CD14-positive monocyte (primary cell): ENCODE data around the gene MSH4. TPM values are rescaled to one million over a fixed set of nuclear protein-coding genes. Genes with fewer than 3 reads are reported as not detected.

Experiments used
- DNase-seq, 3 donors: peaks; one replicate each; pipeline ENCODE4 v3.0.0-alpha.2; 2011 to 2022
- H2AFZ ChIP-seq: 2 replicates; pipeline ENCODE4 v1.6.0; 2012; ENCODE audit warnings: mild to moderate bottlenecking, low read depth, low read length, inconsistent platforms; ENCODE audit not compliant: insufficient read depth, poor library complexity, severe bottlenecking
- H3K27ac ChIP-seq, 2 donors: 1 replicate in 1 of 2; 2 replicates in 1 of 2; pipeline ENCODE4 v1.5.1; 2012 to 2013; ENCODE audit warnings: low read length in 2 of 2, control low read depth in 1 of 2, inconsistent platforms in 1 of 2, low read depth in 1 of 2, mild to moderate bottlenecking in 1 of 2
- H3K27me3 ChIP-seq, 2 donors: one replicate each; pipeline versions ENCODE4 v1.6.0 to v1.6.1; 2011 to 2013; ENCODE audit warnings: low read length in 2 of 2; ENCODE audit not compliant: control insufficient read depth in 2 of 2, insufficient read depth in 2 of 2
- H3K36me3 ChIP-seq, 2 donors: replicated peaks in 1 of 2; 1 replicate in 1 of 2; 2 replicates in 1 of 2; pipeline versions ENCODE4 v1.5.1 to v1.6.1; 2012 to 2013; ENCODE audit warnings: low read length in 2 of 2, control low read depth in 1 of 2, inconsistent platforms in 1 of 2, mild to moderate bottlenecking in 1 of 2; ENCODE audit not compliant: insufficient read depth in 2 of 2, control insufficient read depth in 1 of 2
- H3K4me1 ChIP-seq, 2 donors: 1 replicate in 1 of 2; 2 replicates in 1 of 2; pipeline versions ENCODE4 v1.5.1 to v1.6.1; 2012 to 2013; ENCODE audit warnings: low read length in 2 of 2, control low read depth in 1 of 2, inconsistent platforms in 1 of 2, mild to moderate bottlenecking in 1 of 2, moderate library complexity in 1 of 2; ENCODE audit not compliant: insufficient read depth in 2 of 2, control insufficient read depth in 1 of 2
- H3K4me2 ChIP-seq: replicated peaks from 2 replicates; pipeline ENCODE3; 2012; ENCODE audit warnings: low read length, moderate library complexity, mild to moderate bottlenecking; ENCODE audit not compliant: poor library complexity, severe bottlenecking; ENCODE audit errors: extremely low read depth
- H3K4me3 ChIP-seq, 3 experiments: fragments of 200-600 bp in 1 of 3; sonication (generic) in 1 of 3; replicated peaks in 1 of 3; 1 replicate in 2 of 3; 2 replicates in 1 of 3; pipeline ENCODE4 v1.5.1; 2011 to 2013; ENCODE audit warnings: low read length in 3 of 3, mild to moderate bottlenecking in 3 of 3, control low read depth in 2 of 3, low read depth in 2 of 3, inconsistent platforms in 1 of 3, moderate library complexity in 1 of 3
- H3K79me2 ChIP-seq: 2 replicates; pipeline ENCODE4 v1.6.0; 2012; ENCODE audit warnings: mild to moderate bottlenecking, control low read depth, inconsistent platforms, low read length, moderate library complexity; ENCODE audit not compliant: insufficient read depth
- H3K9ac ChIP-seq: 2 replicates; pipeline ENCODE4 v1.6.0; 2017; ENCODE audit warnings: low read length, mild to moderate bottlenecking; ENCODE audit not compliant: insufficient read depth, poor library complexity, severe bottlenecking
- H3K9me3 ChIP-seq, 2 donors: replicated peaks in 1 of 2; 1 replicate in 1 of 2; 2 replicates in 1 of 2; pipeline versions ENCODE4 v1.5.1 to v1.6.1; 2012 to 2013; ENCODE audit warnings: low read length in 2 of 2, control low read depth in 1 of 2; ENCODE audit not compliant: control insufficient read depth in 1 of 2, insufficient read depth in 1 of 2
- H4K20me1 ChIP-seq: 2 replicates; pipeline ENCODE4 v1.6.0; 2012; ENCODE audit warnings: mild to moderate bottlenecking, low read length, control low read depth, moderate library complexity; ENCODE audit not compliant: insufficient read depth
- H3K27ac Mint-ChIP-seq, 7 donors: one replicate each; pipeline ENCODE4 v1.8.0; 2020; ENCODE audit warnings: mild to moderate bottlenecking in 7 of 7, mixed read lengths in 7 of 7, moderate library complexity in 6 of 7, inconsistent platforms in 2 of 7
- H3K27me3 Mint-ChIP-seq, 3 donors: one replicate each; pipeline ENCODE4 v1.8.0; 2021 to 2022; ENCODE audit warnings: low read depth in 3 of 3, mild to moderate bottlenecking in 3 of 3, mixed read lengths in 3 of 3, moderate library complexity in 3 of 3, inconsistent platforms in 1 of 3
- H3K36me3 Mint-ChIP-seq, 2 donors: one replicate each; pipeline ENCODE4 v1.8.0; 2020; ENCODE audit warnings: mixed read lengths in 2 of 2, inconsistent platforms in 1 of 2, mild to moderate bottlenecking in 1 of 2
- H3K4me1 Mint-ChIP-seq: one replicate; pipeline ENCODE4 v1.8.0; 2020; ENCODE audit warnings: mild to moderate bottlenecking, mixed read lengths
- H3K4me3 Mint-ChIP-seq, 2 donors: one replicate each; pipeline ENCODE4 v1.8.0; 2020; ENCODE audit warnings: mild to moderate bottlenecking in 2 of 2, mixed read lengths in 2 of 2, moderate library complexity in 1 of 2
- H3K9me3 Mint-ChIP-seq, 7 donors: one replicate each; pipeline ENCODE4 v1.8.0; 2020 to 2022; ENCODE audit warnings: mixed read lengths in 7 of 7, mild to moderate bottlenecking in 6 of 7, moderate library complexity in 6 of 7, inconsistent platforms in 2 of 7
- WGBS: methylation state at CpG from one replicate; pipeline ENCODE4 v1.1.5; 2013; ENCODE audit warnings: missing lambda C conversion rate; ENCODE audit not compliant: insufficient coverage; 5-methylcytosine and 5-hydroxymethylcytosine counted together
- intact Hi-C, 2 donors: fragments of 100-400 bp; cut with micrococcal nuclease; formaldehyde crosslinking; loops; one replicate each; pipeline versions ENCODE4 v1.15.0 to v1.15.1; 2023
- polyA plus RNA-seq, 3 donors: library from polyadenylated mRNA; depleted of rRNA in 1 of 3; unstranded in 2 of 3; stranded (reverse) in 1 of 3; fragments of 300-500 nt in 2 of 3; fragments of >200 nt in 1 of 3; fragmentation: Illumina TruSeq in 2 of 3; gene quantifications; 1 replicate in 2 of 3; 2 replicates in 1 of 3; pipeline ENCODE4 v1.2.3, GENCODE V29; 2012 to 2021
- TF ChIP-seq, protein P1 (sequence below): fragments of 200-600 bp; IDR thresholded peaks from one replicate; pipeline ENCODE4 v1.8.0; 2022; ENCODE audit warnings: antibody characterized with exemption, mild to moderate bottlenecking

Gene MSH4
- polyA plus RNA-seq, 3 donors, result 0.07 TPM; not detected in 2

- H3K9me3 Mint-ChIP-seq, result peaks cover 0 to 4% (median 0%) of the 10 kb centered on the region in 7 donors
- H3K27ac Mint-ChIP-seq, result peak overlapping the region in 5 of 7 donors; percentile 46 to 99 (median 92)
- intact Hi-C loops, result loop anchor here (5.0 kb wide), 1 partner anchor 65 kb away; the partner anchor contains the start of gene ACADM (in 2 of the 2)
- H4K20me1 ChIP-seq, result peaks cover 56% of the 10 kb centered on the region
- H3K27me3 Mint-ChIP-seq, result peaks cover 0 to 2% (median 0%) of the 10 kb centered on the region in 3 donors
- peaks cover 61% of the 10 kb centered on the region for H3K4me1 Mint-ChIP-seq
- peak overlapping the region; percentile 76 for H3K9ac ChIP-seq
- peaks cover 34 to 46% of the 10 kb centered on the region in 2 donors for H3K36me3 ChIP-seq
- peak overlapping the region; percentile 91 for H3K4me2 ChIP-seq
- peak overlapping the region; percentile 98 to 99 for H3K4me3 Mint-ChIP-seq
- no peaks in the 10 kb centered on the region for H3K9me3 ChIP-seq
- TF ChIP-seq, protein P1, sequence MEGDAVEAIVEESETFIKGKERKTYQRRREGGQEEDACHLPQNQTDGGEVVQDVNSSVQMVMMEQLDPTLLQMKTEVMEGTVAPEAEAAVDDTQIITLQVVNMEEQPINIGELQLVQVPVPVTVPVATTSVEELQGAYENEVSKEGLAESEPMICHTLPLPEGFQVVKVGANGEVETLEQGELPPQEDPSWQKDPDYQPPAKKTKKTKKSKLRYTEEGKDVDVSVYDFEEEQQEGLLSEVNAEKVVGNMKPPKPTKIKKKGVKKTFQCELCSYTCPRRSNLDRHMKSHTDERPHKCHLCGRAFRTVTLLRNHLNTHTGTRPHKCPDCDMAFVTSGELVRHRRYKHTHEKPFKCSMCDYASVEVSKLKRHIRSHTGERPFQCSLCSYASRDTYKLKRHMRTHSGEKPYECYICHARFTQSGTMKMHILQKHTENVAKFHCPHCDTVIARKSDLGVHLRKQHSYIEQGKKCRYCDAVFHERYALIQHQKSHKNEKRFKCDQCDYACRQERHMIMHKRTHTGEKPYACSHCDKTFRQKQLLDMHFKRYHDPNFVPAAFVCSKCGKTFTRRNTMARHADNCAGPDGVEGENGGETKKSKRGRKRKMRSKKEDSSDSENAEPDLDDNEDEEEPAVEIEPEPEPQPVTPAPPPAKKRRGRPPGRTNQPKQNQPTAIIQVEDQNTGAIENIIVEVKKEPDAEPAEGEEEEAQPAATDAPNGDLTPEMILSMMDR, result no peak
- H3K4me3 ChIP-seq, result peak overlapping the region; percentile 63 to 89 (median 78)
- no peak overlapping the region for H2AFZ ChIP-seq
- H3K79me2 ChIP-seq, result peaks cover 56% of the 10 kb centered on the region
- WGBS, result 10% methylated on average over 2 of the region's 4 CpGs
- no peak for DNase-seq
- H3K4me1 ChIP-seq, result peaks cover 44 to 61% of the 10 kb centered on the region in 2 donors
- H3K27me3 ChIP-seq, result no peaks in the 10 kb centered on the region
- peak overlapping the region in 1 of 2 donors; percentile 89 for H3K27ac ChIP-seq
- H3K36me3 Mint-ChIP-seq, result peaks cover 38 to 41% of the 10 kb centered on the region in 2 donors
These were observed 9.2 kb upstream of the MSH4 start for GRCh38 chr1:75787524-75787923.

- Mint-ChIP-seq H3K4me1 (peaks cover 51% of the 10 kb centered on the region), H3K27me3 (no peaks in the 10 kb centered on the region), H3K27ac (peak overlapping the region in 2 of 7 donors; percentile 46 to 75), H3K9me3 (peaks cover 0 to 2% (median 0%) of the 10 kb centered on the region in 7 donors), H3K36me3 (peaks cover 59 to 66% of the 10 kb centered on the region in 2 donors), H3K4me3 (no peak overlapping the region)
- Histone ChIP-seq H3K27ac (peak overlapping the region in 1 of 2 donors; percentile 55), H3K27me3 (no peaks in the 10 kb centered on the region), H3K9ac (peak overlapping the region; percentile 12), H4K20me1 (peaks cover 77% of the 10 kb centered on the region), H2AFZ (no peak overlapping the region), H3K4me2 (no peak overlapping the region), H3K4me1 (peaks cover 37 to 51% of the 10 kb centered on the region in 2 donors), H3K79me2 (peaks cover 67% of the 10 kb centered on the region), H3K4me3 (peak overlapping the region in 1 of 3 experiments; percentile 2), H3K36me3 (peaks cover 59 to 71% of the 10 kb centered on the region in 2 donors), H3K9me3 (no peaks in the 10 kb centered on the region)
- TF ChIP-seq, protein P1, result no peak
- DNase-seq, result no peak
- intact Hi-C loops, result loop anchor here (5.0 kb wide), 1 partner anchor 68 kb away; the partner anchor contains the start of gene ACADM (in 2 of the 2)
These were observed 6.7 kb upstream of the MSH4 start for GRCh38 chr1:75789988-75790387.
